T-helper 17 cell (primary cell): ENCODE measurements around the gene PER2. TPM values are rescaled to one million over a fixed set of nuclear protein-coding genes. Genes with fewer than 3 reads are reported as not detected.

ENCODE experiments used
- ATAC-seq: fragments of 150-1000 bp; cut with Tn5 transposase; 2 replicates; pipeline ENCODE4 v1.10.0; 2021; ENCODE audit warnings: mild to moderate bottlenecking, moderate library complexity
- DNase-seq, 3 donors: peaks; one replicate each; pipeline versions ENCODE4 v3.0.0 to v3.0.0-alpha.2; 2020 to 2021
- H3K9me3 ChIP-seq: one replicate; pipeline ENCODE4 v1.7.0; 2013; ENCODE audit warnings: low read length, mild to moderate bottlenecking; ENCODE audit not compliant: control insufficient read depth, poor library complexity, severe bottlenecking
- H3K27ac Mint-ChIP-seq: one replicate; pipeline ENCODE4 v1.8.0; 2022; ENCODE audit warnings: mild to moderate bottlenecking, moderate library complexity, mixed read lengths
- H3K27me3 Mint-ChIP-seq: one replicate; pipeline ENCODE4 v1.8.0; 2022; ENCODE audit warnings: mixed read lengths
- H3K36me3 Mint-ChIP-seq: one replicate; pipeline ENCODE4 v1.8.0; 2022; ENCODE audit warnings: low read depth, mixed read lengths
- H3K4me1 Mint-ChIP-seq: one replicate; pipeline ENCODE4 v1.8.0; 2022; ENCODE audit warnings: mild to moderate bottlenecking, mixed read lengths
- H3K4me3 Mint-ChIP-seq: one replicate; pipeline ENCODE4 v1.8.0; 2022; ENCODE audit warnings: mild to moderate bottlenecking, moderate library complexity, mixed read lengths
- total RNA-seq, 4 donors: library from RNA in 2 of 4; stranded (reverse) in 2 of 4; gene quantifications; one replicate each; pipeline ENCODE4 v1.2.3 and lab custom pipeline; 2022 to 2026

Gene PER2
- total RNA-seq, 2 donors from 2014 or later, result 40.7 to 40.8 TPM

GRCh38 chr2:238288650-238289573 is 502 bp upstream of the PER2 start:
- no peaks in the 10 kb centered on the region for H3K9me3 ChIP-seq
- Mint-ChIP-seq H3K4me3 (peak overlapping the region; percentile 97), H3K36me3 (peaks cover 2% of the 10 kb centered on the region), H3K27ac (peak overlapping the region; percentile 95), H3K4me1 (peaks cover 29% of the 10 kb centered on the region), H3K27me3 (no peaks in the 10 kb centered on the region)
- ATAC-seq, result peak; percentile 92
- DNase-seq, result peak; percentile 96

- Mint-ChIP-seq H3K27ac (peak overlapping the region; percentile 95), H3K27me3 (no peaks in the 10 kb centered on the region), H3K4me1 (peaks cover 38% of the 10 kb centered on the region), H3K4me3 (peak overlapping the region; percentile 97), H3K36me3 (peaks cover 2% of the 10 kb centered on the region)
- no peaks in the 10 kb centered on the region for H3K9me3 ChIP-seq
- DNase-seq (no peak), ATAC-seq (no peak)
Measured at GRCh38 chr2:238286987-238287736, 1.2 kb downstream of the PER2 start.

GRCh38 chr2:238286551-238286950 is 1.9 kb downstream of the PER2 start:
- H3K27me3 Mint-ChIP-seq, result no peaks in the 10 kb centered on the region
- H3K36me3 Mint-ChIP-seq, result peaks cover 2% of the 10 kb centered on the region
- H3K4me3 Mint-ChIP-seq, result peak overlapping the region; percentile 97
- peaks cover 39% of the 10 kb centered on the region for H3K4me1 Mint-ChIP-seq
- DNase-seq (no peak), ATAC-seq (no peak)
- H3K27ac Mint-ChIP-seq, result no peak overlapping the region
- H3K9me3 ChIP-seq, result no peaks in the 10 kb centered on the region

GRCh38 chr2:238286095-238286494 is 2.3 kb downstream of the PER2 start:
- peaks cover 39% of the 10 kb centered on the region for H3K4me1 Mint-ChIP-seq
- H3K9me3 ChIP-seq, result no peaks in the 10 kb centered on the region
- ATAC-seq (no peak), DNase-seq (no peak)
- peak overlapping the region; percentile 97 for H3K4me3 Mint-ChIP-seq
- H3K36me3 Mint-ChIP-seq, result peaks cover 2% of the 10 kb centered on the region
- no peaks in the 10 kb centered on the region for H3K27me3 Mint-ChIP-seq
- H3K27ac Mint-ChIP-seq, result no peak overlapping the region

GRCh38 chr2:238285653-238286082 is 2.7 kb downstream of the PER2 start:
- peaks cover 40% of the 10 kb centered on the region for H3K4me1 Mint-ChIP-seq
- no peaks in the 10 kb centered on the region for H3K27me3 Mint-ChIP-seq
- H3K9me3 ChIP-seq, result no peaks in the 10 kb centered on the region
- ATAC-seq (no peak), DNase-seq (no peak)
- H3K4me3 Mint-ChIP-seq, result no peak overlapping the region
- H3K36me3 Mint-ChIP-seq, result peaks cover 2% of the 10 kb centered on the region
- H3K27ac Mint-ChIP-seq, result no peak overlapping the region

- H3K36me3 Mint-ChIP-seq, result peaks cover 2% of the 10 kb centered on the region
- H3K4me3 Mint-ChIP-seq, result no peak overlapping the region
- no peaks in the 10 kb centered on the region for H3K9me3 ChIP-seq
- H3K4me1 Mint-ChIP-seq, result peaks cover 41% of the 10 kb centered on the region
- no peak overlapping the region for H3K27ac Mint-ChIP-seq
- ATAC-seq (no peak), DNase-seq (no peak)
- H3K27me3 Mint-ChIP-seq, result no peaks in the 10 kb centered on the region
Measured at GRCh38 chr2:238284802-238285515, 3.5 kb downstream of the PER2 start.

- peak overlapping the region; percentile 27 for H3K27ac Mint-ChIP-seq
- peaks cover 40% of the 10 kb centered on the region for H3K4me1 Mint-ChIP-seq
- H3K36me3 Mint-ChIP-seq, result no peaks in the 10 kb centered on the region
- no peak for ATAC-seq
- no peak overlapping the region for H3K4me3 Mint-ChIP-seq
- no peaks in the 10 kb centered on the region for H3K27me3 Mint-ChIP-seq
- no peak for DNase-seq
- H3K9me3 ChIP-seq, result no peaks in the 10 kb centered on the region
Measured at GRCh38 chr2:238282861-238283738, 5.3 kb downstream of the PER2 start.

- no peaks in the 10 kb centered on the region for H3K27me3 Mint-ChIP-seq
- DNase-seq (no peak), ATAC-seq (no peak)
- H3K36me3 Mint-ChIP-seq, result no peaks in the 10 kb centered on the region
- H3K4me1 Mint-ChIP-seq, result peaks cover 31% of the 10 kb centered on the region
- no peaks in the 10 kb centered on the region for H3K9me3 ChIP-seq
- peak overlapping the region; percentile 64 for H3K4me3 Mint-ChIP-seq
- H3K27ac Mint-ChIP-seq, result peak overlapping the region; percentile 27
Measured at GRCh38 chr2:238281826-238282480, 6.5 kb downstream of the PER2 start.

- no peak for DNase-seq
- Mint-ChIP-seq H3K27me3 (no peaks in the 10 kb centered on the region), H3K4me1 (peaks cover 24% of the 10 kb centered on the region), H3K4me3 (no peak overlapping the region), H3K36me3 (peaks cover 2% of the 10 kb centered on the region), H3K27ac (no peak overlapping the region)
- no peaks in the 10 kb centered on the region for H3K9me3 ChIP-seq
- no peak for ATAC-seq
Measured at GRCh38 chr2:238280083-238280825, 8.2 kb downstream of the PER2 start.

GRCh38 chr2:238279324-238279682 is 9.1 kb downstream of the PER2 start:
- no peaks in the 10 kb centered on the region for H3K9me3 ChIP-seq
- Mint-ChIP-seq H3K4me3 (no peak overlapping the region), H3K4me1 (peaks cover 24% of the 10 kb centered on the region), H3K36me3 (peaks cover 4% of the 10 kb centered on the region), H3K27me3 (no peaks in the 10 kb centered on the region), H3K27ac (no peak overlapping the region)
- ATAC-seq, result no peak
- DNase-seq, result no peak

GRCh38 chr2:238278626-238279323 is 9.6 kb downstream of the PER2 start:
- Mint-ChIP-seq H3K4me3 (no peak overlapping the region), H3K27ac (no peak overlapping the region), H3K36me3 (peaks cover 4% of the 10 kb centered on the region), H3K27me3 (no peaks in the 10 kb centered on the region), H3K4me1 (peaks cover 24% of the 10 kb centered on the region)
- H3K9me3 ChIP-seq, result no peaks in the 10 kb centered on the region
- DNase-seq (no peak), ATAC-seq (no peak)
